CD1c-positive myeloid dendritic cell (primary cell): ENCODE data around the gene TJAP1.
"Not testable (repeated sequence)": the region's sequence is repeated elsewhere in the genome, so short reads cannot be mapped to it uniquely, and the experiment has no call there.

Experiments
- DNase-seq: peaks from one replicate; pipeline ENCODE4 v3.0.0-alpha.2; 2016; ENCODE audit errors: extremely low spot score

TJAP1 gene

DNA sequence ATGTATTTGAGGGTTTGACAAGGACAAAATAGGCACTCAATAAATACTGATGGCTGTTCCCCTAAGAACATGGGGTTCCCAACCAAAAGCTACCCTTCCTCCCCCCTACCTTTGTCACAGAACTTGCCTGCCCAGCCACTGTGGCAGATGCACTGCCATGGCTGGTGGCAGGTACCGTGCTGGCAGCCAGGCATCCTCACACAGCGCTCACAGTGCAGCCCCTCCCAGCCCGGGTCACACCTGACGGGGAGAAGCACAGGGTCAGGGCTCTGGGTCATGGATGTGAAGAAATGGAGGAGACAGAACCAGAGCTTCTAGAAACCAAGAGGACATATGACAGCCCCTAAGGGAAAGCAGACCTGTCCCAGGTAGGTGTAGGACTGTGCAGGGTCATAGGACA lies 24.5 kb upstream of the TJAP1 start:
- no peak for DNase-seq

DNA sequence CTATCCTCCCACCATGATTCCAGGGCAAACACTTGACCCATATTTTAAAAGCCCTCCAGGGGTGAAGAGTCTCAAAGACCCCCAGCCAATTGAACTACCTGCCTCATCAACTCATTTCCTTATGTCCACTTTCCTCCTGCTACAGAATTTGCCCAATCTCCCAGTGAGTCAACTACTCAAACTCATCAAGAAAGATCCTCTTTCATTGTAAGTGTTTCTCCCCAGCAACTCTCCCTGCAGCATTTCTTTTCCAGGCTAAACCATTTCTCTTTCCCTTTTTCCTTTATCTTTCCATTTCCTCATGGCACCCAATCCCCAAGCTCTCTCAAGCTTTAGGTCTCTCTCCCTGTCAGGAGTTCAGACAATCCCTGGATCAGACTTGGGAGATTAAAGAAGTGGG lies 23.5 kb upstream of the TJAP1 start:
- no peak for DNase-seq

DNA sequence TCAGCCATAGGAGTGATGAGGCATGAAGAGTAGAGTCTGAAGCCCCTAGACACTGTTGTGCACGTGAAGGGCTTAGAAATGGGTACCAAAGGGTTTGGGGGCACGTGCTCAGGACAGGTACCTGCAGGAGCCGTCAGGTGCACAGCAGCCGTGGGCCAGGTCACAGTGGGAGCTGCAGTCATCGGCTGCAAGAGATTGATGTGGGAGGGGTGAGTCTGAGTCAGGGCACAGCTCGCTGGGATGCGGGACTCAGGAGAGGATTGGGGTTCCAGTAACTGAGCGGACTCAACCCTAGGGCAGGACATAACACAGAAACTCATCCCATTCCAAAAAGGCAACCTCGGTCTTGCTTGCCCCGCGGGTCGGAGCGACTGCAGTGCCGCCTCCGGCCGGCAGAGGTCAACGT lies 23.1 kb upstream of the TJAP1 start:
- no peak for DNase-seq

DNA sequence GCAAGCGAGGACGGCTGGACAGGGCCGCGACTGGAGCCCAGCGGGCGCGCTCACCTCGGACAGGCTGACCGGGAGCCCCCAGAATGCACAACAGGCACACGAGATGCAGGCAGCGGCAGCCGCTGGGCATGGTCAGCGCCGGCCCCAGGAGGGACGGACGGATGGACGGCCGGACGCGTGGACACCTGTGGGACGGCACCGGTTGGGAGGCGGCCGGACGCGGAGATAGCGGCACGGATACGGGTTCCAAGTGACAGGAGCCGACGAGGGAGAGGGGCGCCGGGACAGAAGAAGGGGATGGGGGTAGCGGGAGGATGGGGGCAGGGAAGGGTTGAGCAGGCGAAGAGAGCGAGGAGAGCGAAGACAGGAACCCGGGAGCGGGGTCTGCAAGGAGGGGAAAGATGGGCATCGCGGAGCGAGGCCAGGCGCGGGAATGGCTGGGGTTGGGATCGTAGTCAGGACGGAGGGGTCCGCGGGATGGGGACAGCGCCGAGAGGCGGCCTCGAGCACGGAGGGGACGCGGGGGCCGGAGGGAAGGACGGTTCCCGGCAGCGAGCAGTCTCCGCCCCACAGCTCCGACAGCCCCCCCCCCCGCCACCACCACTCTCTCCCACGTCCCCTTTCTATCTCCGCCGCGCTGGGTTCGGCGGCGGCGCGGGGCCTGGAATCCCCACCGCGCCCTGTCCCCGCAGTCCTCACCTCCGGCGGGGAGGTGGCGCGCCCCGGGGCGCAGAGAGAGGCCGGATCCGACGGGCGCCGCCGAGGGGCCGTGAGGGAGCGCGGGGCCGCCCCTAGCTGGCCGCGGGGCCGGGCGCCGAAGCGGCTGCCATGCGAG lies 22.5 kb upstream of the TJAP1 start:
- peak; percentile 80 for DNase-seq

DNA sequence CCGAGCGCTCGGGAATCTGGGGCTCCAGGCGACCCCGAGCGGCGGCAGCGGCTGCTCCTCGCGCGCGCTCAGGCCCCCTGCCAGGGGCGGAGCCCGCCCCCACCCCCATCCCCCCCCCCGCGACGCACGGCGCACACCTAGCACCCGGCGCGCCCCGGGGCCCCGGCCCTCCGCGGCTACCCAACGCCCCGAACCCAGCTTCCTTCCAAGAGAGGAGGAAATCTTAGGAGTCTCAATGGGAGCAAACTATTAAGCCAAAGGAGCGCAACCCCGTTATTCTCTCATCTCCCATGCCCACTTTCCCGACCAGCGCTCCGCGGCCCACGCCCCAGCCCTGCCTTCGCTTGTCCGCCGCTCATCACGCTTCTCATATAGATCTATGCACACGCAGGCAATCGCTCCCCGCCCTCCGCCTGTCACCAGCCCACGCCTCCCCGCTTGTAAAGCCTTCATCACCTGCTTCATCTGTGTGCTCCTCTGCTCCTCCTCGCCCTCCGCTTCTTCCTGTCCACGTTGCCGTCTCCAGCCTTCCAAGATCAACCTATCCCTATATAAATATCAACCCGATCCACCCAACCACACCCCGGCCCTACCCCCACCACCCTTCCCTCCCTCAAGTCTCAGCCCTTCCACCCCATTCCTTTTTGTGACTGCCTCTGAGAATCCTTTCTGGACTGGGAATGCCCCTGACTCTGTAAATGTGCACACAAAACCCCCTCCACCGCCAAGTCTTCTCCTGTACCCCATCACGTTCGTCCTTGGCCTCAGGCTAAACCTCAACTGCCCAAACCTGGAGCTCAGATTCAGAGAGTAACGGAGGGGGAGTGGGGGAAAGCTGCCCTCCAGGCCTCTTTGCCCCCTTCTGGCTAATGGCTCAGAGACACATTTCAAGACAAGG lies 21.6 kb upstream of the TJAP1 start, which contains the start of gene DLK2:
Gene DLK2, minus strand, starts transcription at position 18 of the 898 bp plus-strand sequence. CDS start 723 bp downstream, outside the sequence.
- DNase-seq, result peak; percentile 27

DNA sequence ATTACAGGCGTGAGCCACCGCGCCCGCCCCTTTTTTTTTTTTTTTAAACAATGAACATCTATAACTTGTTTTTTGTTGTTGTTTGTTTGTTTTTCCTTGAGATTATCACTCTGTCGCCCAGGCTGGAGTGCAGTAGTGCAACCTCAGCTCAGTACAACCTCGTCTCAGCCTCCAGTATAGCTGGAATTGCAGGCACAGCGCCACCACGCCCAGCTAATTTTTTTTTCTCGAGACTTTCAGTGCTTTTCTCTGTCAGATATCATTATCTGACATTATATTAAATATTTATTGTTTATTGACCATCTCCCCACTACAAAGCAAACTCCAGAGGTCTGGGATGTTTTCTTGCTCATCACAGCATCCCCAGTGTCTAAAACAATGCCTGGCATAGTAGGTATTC lies 19.7 kb upstream of the TJAP1 start:
- DNase-seq, result no peak

DNA sequence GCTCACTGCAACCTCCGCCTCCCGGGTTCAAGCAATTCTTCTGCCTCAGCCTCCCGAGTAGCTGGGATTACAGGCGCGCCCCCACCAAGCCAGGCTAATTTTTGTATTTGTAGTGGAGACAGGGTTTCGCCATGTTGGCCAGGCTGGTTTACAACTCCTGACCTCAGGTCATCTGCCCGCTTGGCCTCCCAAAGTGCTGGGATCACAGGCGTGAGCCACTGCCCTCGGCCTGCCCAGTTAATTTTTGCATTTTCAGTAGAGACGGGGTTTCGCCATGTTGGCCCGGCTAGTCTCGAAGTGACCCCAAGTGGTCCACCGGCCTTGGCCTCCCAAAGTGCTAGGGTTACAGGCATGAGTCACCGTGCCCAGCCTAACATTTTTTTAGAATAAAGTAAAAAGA lies 19.2 kb upstream of the TJAP1 start:
- DNase-seq, result not testable (repeated sequence)

DNA sequence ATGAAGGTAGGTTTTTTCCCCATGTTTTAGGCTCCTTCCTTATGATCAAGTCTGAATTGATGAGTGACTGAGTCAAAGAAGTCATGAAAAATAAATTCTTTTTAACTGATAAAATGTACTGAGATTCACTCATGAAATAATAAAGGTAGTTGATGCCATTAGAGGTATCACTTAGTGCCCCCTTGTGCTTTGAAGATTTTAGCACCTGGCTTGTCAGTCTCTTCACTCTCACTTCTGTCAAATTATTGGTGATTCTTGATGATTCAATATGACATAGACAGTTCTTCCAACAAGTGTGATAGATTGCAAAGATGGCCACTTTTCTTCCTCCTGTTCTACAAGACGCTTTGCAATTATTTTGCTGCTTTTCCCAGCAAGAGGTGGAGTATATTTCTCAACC lies 17.8 kb upstream of the TJAP1 start:
- DNase-seq, result no peak

DNA sequence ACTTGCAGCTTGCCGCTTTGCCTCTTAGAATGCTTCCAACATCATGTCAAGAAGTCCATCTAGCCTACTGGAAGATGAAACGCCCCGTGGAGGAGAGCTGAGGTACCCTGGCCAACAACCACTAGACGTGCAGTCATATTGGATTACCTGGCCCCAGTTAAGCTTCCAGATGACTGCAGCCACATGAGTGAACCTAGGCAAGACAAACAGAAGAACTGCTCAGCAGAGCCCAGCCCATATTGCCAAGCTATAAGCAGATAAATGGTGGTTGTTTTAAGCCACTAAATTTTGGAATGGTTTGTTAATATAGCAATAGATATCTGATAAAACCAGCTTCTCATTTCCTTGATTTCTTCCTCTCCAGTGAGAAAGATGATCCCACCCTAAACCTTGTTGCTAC lies 17.3 kb upstream of the TJAP1 start:
- no peak for DNase-seq

DNA sequence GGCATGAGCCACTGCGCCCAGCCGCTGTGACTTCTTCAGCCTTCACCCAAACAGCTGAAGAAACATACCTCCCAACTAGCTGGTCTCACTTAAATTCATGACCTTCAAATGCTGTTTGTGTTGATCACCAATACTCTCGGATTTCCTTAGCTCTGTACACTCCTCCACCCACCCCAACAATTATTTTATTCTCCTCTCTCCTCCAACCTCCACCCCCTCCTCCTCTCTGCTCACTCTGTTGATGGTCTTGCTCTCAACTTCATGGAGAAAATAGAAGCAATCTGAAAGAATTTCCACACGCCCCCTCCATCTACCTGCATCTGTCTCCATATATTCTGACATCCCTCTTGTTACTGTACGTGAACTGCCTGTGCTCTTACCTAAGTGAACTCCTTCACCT lies 15.4 kb upstream of the TJAP1 start:
- no peak for DNase-seq

DNA sequence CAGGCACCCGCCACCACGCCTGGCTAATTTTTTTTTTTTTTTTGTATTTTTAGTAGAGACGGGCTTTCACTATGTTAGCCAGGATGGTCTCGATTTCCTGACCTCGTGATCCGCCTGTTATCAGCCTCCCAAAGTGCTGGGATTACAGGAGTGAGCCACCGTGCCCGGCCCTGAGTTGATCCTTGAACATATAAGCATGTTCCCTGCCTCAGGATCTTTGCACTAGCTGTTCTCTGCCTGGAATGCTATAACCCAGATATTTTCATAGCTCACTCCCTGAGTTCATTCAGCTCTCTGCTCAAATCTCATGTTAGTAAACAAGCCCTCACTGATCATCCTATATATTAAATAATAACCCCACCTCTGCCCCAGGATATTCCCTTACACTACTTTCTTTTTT lies 13.0 kb upstream of the TJAP1 start:
- no peak for DNase-seq

DNA sequence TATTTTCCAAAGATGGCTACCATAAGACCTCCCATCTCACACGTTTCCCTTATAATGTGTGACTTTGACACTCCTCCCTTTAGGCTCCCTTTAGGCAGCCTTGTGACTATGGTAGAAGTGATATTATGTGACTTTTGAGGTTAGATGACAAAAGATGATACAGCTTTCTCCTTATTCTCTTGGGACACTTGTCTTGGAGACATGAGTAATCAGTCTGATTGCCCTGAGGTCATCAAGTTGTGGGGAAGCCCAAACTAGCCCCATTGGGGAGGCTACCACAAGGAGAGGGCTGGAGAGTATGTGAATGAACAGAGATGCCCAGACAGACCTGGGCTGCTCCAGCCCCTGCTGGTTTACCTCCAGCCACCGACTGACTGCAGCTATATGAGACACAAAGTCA lies 11.4 kb upstream of the TJAP1 start:
- no peak for DNase-seq

DNA sequence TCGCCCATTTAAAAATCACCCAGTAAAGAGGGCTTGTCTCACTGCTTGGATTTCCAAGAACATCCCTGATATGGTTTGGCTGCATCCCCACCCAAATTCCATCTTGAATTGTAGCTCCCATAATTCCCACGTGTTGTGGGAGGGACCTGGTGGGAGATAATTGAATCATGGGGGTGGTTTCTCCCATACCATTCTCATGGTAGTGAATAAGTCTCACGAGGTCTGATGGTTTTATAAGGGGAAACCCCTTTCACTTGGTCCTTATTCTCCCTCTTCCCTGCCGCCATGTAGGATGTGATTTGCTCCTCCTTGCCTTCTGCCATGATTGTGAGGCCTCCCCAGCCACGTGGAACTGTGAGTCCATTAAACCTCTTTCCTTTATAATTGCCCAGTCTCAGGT lies 10.1 kb upstream of the TJAP1 start:
- not testable (repeated sequence) for DNase-seq

DNA sequence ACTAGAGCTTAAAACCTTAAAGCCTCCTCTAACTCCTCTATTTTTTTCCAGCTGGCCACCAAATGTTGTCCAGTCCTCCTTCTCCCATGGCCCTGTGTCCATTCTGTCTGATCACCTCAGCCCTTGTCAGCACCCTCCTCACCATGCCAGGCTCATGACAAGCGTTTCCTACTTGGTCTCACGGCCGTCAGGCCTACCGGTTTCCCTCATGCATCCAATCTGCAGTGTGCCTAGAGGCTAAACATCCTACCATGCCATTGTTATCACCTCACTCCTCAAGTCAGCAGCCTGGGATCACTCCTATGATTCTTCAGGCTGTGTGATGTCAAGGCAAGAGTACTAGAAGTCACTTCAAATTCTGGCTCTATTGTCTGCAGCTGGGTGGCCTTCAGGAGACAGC lies 9.6 kb upstream of the TJAP1 start:
- DNase-seq, result no peak

DNA sequence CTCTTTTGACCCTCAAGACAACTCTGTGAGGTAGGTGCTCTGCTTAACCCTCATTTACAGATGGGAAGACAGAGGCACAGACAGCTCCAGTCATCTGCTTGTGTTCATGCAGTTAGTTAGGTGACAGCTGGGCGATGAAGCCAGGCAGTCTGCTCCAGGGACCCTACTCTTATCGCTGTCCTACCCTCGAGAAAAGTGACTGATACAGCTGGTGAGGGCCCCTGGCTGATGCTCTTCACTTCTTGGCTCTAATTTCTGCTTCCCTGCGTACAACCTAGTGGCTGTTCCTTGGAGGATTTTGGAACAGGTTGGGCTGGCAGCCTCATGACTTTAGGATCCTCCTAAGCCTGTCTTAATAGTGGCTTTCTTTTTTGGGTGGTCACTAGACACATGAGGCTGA lies 9.1 kb upstream of the TJAP1 start:
- DNase-seq, result no peak

DNA sequence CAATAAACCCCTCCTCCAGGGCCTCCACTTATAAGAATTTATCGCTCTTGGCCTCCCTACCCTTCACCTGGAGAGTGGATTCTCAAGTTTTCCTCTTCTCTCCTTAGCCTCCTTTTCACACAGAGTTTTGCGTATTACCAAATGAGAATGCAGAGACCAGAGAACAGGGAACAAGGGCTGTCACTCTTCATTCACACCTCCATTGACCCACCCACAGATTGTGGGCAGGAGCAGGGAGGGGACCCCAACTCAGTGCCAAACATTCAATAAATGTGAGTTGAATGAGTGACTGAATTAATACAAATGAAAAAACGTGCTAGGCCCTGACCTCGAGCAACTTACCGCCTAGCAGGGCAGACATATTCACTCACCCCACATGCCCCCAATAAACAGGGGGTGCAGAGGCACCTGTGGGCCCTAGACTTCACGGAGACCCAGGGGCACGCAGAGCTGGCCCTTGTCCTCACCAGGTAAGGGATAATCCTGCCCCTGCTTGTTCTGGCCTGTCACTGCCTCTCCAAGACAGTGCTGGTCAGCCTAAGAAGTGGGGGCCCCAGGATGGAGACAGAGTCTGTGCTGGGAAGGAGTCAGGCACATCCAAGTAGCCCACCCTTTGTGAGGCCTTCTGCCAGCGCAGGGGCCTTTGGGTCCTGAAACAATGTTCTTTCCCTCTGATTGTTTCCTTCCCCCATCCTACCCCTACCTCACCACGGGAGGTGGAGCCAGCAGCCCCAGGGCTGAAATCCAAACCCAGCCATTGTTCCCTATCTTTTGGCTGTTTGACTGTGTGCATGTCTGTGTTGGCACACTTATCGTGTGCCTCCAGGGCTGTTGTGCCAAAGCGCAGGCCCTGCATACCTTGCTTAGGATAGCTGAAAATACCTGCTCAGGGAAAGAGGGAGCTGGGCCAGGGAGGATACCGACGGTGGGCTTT lies 8.4 kb upstream of the TJAP1 start:
- DNase-seq, result no peak

DNA sequence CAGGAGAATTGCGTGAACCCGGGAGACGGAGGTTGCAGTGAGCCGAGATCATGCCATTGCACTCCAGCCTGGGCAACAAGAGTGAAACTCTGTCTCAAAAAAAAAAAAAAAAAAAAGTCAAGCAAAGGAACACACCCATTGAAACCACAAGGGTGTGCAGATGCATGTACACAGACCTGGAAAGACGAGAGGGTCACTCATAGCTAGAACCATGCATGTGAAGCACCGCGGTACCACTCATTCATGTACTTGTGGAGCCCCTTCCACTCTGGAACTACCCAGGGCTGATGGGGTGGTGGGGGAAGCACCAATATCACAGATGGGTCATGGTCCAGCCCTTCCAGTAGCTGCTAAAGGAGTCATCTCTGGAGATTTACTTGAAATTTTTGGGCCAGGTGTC lies 7.4 kb upstream of the TJAP1 start:
- DNase-seq, result no peak

DNA sequence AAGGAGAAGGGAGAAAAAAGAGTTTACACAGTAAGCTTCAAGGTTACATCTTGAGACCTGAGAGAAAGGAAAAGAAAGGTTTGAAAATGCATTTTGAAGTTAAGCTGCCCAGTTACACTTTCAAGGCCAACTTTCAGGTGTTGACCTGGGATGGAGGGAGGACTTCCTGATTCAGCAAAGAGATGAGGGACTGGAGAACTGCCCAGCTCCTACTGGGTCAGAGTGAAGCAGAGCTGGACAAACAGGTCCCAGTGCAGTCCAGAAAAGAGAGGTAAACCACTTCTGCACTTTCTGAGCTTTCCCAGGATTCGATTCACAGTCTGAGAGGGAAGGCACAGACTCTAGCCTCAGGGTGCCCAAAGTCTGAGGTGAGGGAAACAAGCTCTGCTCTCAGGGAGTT lies 6.0 kb upstream of the TJAP1 start:
- DNase-seq, result no peak

DNA sequence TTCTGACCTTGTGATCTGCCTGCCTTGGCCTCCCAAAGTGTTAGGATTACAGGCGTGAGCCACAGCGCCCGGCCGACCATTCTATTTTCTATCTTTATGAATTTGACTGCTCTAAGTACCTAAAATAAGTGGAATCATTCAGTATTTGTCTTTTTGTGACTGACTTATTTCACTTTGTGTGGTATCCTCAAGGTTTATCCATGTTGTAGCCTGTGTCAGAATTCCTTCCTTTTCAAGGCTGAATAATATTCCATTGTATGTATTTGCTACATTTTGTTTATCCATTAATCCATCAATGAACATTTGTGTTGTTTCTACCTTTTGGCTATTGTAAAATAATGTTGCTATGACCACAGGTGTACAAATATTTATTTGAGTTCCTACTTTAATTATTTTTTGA lies 4.9 kb upstream of the TJAP1 start:
- no peak for DNase-seq

DNA sequence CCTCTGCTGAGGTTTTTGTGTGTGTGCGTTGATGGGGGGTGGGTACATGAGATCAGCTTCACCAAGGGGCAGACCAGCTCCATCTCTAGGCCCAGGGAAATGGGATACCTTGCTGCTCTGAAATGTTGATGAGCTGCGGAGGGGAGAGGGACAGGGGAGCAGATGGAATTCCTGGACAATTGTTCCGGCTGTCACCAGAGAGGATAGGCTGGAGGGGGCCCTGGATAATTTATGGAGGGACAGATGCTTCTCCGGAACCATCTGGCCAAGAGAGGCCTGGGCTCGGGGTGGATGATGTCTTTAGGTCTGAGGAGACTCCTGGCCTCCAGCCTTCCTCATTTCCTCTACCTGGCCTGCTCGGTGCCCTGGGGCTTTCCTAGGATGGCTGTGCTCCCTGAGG lies 1.9 kb upstream of the TJAP1 start:
- no peak for DNase-seq

DNA sequence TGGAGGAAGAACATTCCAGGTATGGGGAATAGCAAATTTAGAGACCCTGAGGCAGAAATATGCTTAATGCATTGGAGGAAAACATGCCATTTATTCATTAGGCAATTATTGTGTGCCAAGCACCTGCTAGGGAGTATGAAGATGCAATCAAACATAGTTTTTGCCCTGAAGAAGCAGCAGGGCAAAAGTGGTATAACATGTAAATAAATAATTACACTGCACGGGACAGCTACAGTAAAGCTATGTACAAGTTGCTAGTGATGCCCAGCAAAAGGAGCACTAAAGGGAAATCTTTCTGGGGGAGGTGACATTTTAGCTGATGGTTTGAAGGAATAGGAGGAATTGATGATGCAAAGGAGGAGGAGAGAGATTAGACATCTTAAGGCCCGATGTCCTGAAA lies 624 bp upstream of the TJAP1 start:
- DNase-seq, result peak; percentile 5

DNA sequence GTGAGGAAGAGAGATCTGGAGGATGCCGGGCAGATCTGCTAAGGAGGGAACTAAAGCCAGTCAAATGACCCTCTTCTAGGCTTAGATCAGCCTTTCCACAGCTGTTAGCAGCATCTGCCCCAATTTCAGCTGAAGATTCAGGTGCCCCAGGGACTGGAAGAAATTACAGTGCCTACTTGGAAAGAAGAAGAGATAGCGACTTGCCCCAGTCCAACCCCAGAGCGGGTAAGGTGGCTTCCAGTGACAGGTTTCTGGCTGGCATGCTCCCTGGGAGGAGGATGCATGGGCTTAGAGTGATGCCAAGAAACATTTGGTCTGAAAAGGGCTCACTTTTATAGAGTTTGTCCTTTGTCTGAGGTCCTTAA lies 620 bp downstream of the TJAP1 start:
- DNase-seq, result no peak
